Transverse colon (tissue), 4 donors: ENCODE data around the gene FMNL3.

Experiments used
- CTCF ChIP-seq, 5 experiments: fragments of 200-600 bp in 3 of 5; fragments of 450-650 bp in 2 of 5; sonication (generic) in 3 of 5; IDR thresholded peaks; 1 replicate in 2 of 5; 2 replicates in 3 of 5; pipeline ENCODE4 v1.5.1; 2016 to 2017; ENCODE audit warnings: antibody characterized with exemption in 5 of 5, inconsistent platforms in 3 of 5, mild to moderate bottlenecking in 2 of 5, moderate library complexity in 1 of 5
- POLR2A ChIP-seq: fragments of 450-650 bp; IDR thresholded peaks from one replicate; pipeline ENCODE4 v1.6.1; 2016; ENCODE audit warnings: antibody characterized with exemption, mild to moderate bottlenecking, moderate library complexity
- POLR2AphosphoS5 ChIP-seq, 3 donors: sonication (generic); formaldehyde crosslinking; IDR thresholded peaks; one replicate each; pipeline ENCODE4 v1.6.1; 2016; ENCODE audit warnings: antibody characterized with exemption in 3 of 3

DNA sequence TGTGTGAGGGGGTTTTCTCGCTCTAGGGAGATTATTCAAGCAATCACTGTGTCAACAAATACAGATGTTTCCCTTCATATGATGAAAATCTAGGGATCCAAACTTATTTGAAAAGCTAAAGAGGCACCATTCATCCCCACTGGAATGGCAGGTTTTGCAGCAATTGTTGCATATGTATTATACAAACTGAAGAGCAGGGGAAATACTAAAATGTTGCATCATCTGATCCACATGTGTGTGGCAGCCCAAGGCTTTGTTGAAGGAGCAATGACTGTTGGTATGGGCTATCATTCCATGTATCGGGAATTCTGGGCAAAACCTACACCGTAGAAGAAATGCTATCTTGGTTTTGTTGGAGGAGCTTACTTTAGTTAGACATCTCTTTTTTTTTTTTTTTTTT lies 87.9 kb downstream of the FMNL3 start:
- TF ChIP-seq CTCF (IDR thresholded peaks at IDR 0.05) (no peak), POLR2AphosphoS5 (IDR thresholded peaks at IDR 0.05) (no peak), POLR2A (no peak)
